Endothelial cell of hepatic sinusoid (primary cell): Measurements from ENCODE around the gene SUPV3L1.
"Not testable (repeated sequence)": the region's sequence is repeated elsewhere in the genome, so short reads cannot be mapped to it uniquely, and the experiment has no call there.

ENCODE experiments used
- in situ Hi-C: cut with HindIII; loops from 2 replicates; pipeline ENCODE4 v1.10.0; 2017; ENCODE audit warnings: low sequenced_read_pairs

The SUPV3L1 gene

GRCh38 chr10:69179743-69180524 lies at the start of gene SUPV3L1:
SUPV3L1 (plus strand) TSS chr10:69180234; CDS start chr10:69180292, 58 bp downstream.
- in situ Hi-C loops = no loop called here

- in situ Hi-C loops = no loop called here
Observed at GRCh38 chr10:69130251-69130650, 49.8 kb upstream of the SUPV3L1 start.

- in situ Hi-C loops = no loop called here
Observed at GRCh38 chr10:69139961-69140360, 40.1 kb upstream of the SUPV3L1 start.

- in situ Hi-C loops = no loop called here
Observed at GRCh38 chr10:69141304-69141703, 38.7 kb upstream of the SUPV3L1 start.

- in situ Hi-C loops = not testable (repeated sequence)
Observed at GRCh38 chr10:69142074-69142473, 38.0 kb upstream of the SUPV3L1 start.

- in situ Hi-C loops = no loop called here
Observed at GRCh38 chr10:69142983-69143382, 37.1 kb upstream of the SUPV3L1 start.

GRCh38 chr10:69145329-69145728 lies 34.7 kb upstream of the SUPV3L1 start:
- in situ Hi-C loops = no loop called here

- in situ Hi-C loops = no loop called here
Observed at GRCh38 chr10:69145864-69146263, 34.2 kb upstream of the SUPV3L1 start.

- in situ Hi-C loops = no loop called here
Observed at GRCh38 chr10:69146759-69147158, 33.3 kb upstream of the SUPV3L1 start.

- in situ Hi-C loops = no loop called here
Observed at GRCh38 chr10:69151984-69152383, 28.1 kb upstream of the SUPV3L1 start.

GRCh38 chr10:69153227-69153626 lies 26.8 kb upstream of the SUPV3L1 start:
- in situ Hi-C loops = no loop called here

GRCh38 chr10:69160809-69161241 lies 19.2 kb upstream of the SUPV3L1 start:
- in situ Hi-C loops = no loop called here

GRCh38 chr10:69168493-69168892 lies 11.5 kb upstream of the SUPV3L1 start:
- in situ Hi-C loops = no loop called here

- in situ Hi-C loops = no loop called here
Observed at GRCh38 chr10:69172241-69172982, 7.6 kb upstream of the SUPV3L1 start.

GRCh38 chr10:69175326-69175725 lies 4.7 kb upstream of the SUPV3L1 start:
- in situ Hi-C loops = not testable (repeated sequence)

- in situ Hi-C loops = no loop called here
Observed at GRCh38 chr10:69176823-69177222, 3.2 kb upstream of the SUPV3L1 start.

- in situ Hi-C loops = no loop called here
Observed at GRCh38 chr10:69179089-69179742, 818 bp upstream of the SUPV3L1 start.

- in situ Hi-C loops = no loop called here
Observed at GRCh38 chr10:69180525-69181204, 631 bp downstream of the SUPV3L1 start.

- in situ Hi-C loops = no loop called here
Observed at GRCh38 chr10:69181433-69181832, 1.4 kb downstream of the SUPV3L1 start.

- in situ Hi-C loops = no loop called here
Observed at GRCh38 chr10:69182005-69182404, 2.0 kb downstream of the SUPV3L1 start.

- in situ Hi-C loops = no loop called here
Observed at GRCh38 chr10:69186524-69186923, 6.5 kb downstream of the SUPV3L1 start.
